HG03575 (cell line): ENCODE measurements around the gene CROCC.

Experiments used
- ATAC-seq: cut with Tn5 transposase; IDR thresholded peaks from one replicate; pipeline ENCODE4 v1.9.1; 2021; ENCODE audit not compliant: unreplicated experiment, insufficient number of reproducible peaks, low FRiP score; ENCODE audit errors: extremely low read depth

The CROCC gene

GRCh38 chr1:16978139-16978538, 56.4 kb downstream of the CROCC start:
- ATAC-seq, result no peak

GRCh38 chr1:16978567-16979474, 57.1 kb downstream of the CROCC start:
- ATAC-seq, result no peak

- no peak for ATAC-seq
Measured at GRCh38 chr1:16979475-16980327, 58.0 kb downstream of the CROCC start.

GRCh38 chr1:16980473-16981268, 58.9 kb downstream of the CROCC start, which contains the start of gene MFAP2:
Gene MFAP2 (minus strand): TSS chr1:16980620. CDS start chr1:16978273, 2,347 bp downstream.
- no peak for ATAC-seq

GRCh38 chr1:16981269-16981849, 59.6 kb downstream of the CROCC start:
- no peak for ATAC-seq

- ATAC-seq, result no peak
Measured at GRCh38 chr1:16982902-16983301, 61.2 kb downstream of the CROCC start.

- no peak for ATAC-seq
Measured at GRCh38 chr1:16983649-16984048, 61.9 kb downstream of the CROCC start.

- no peak for ATAC-seq
Measured at GRCh38 chr1:16984717-16985116, 63.0 kb downstream of the CROCC start.

- no peak for ATAC-seq
Measured at GRCh38 chr1:16986113-16986512, 64.4 kb downstream of the CROCC start.

- ATAC-seq, result no peak
Measured at GRCh38 chr1:16986560-16986959, 64.8 kb downstream of the CROCC start.

- ATAC-seq, result no peak
Measured at GRCh38 chr1:16986962-16987361, 65.2 kb downstream of the CROCC start.

- ATAC-seq, result no peak
Measured at GRCh38 chr1:16988210-16988609, 66.5 kb downstream of the CROCC start.

GRCh38 chr1:16989676-16990391, 68.1 kb downstream of the CROCC start:
- no peak for ATAC-seq

GRCh38 chr1:16991571-16991970, 69.8 kb downstream of the CROCC start:
- ATAC-seq, result no peak

- no peak for ATAC-seq
Measured at GRCh38 chr1:16992102-16992501, 70.4 kb downstream of the CROCC start.

- no peak for ATAC-seq
Measured at GRCh38 chr1:16992675-16993074, 70.9 kb downstream of the CROCC start.

- ATAC-seq, result no peak
Measured at GRCh38 chr1:16993521-16994038, 71.8 kb downstream of the CROCC start.

GRCh38 chr1:16996845-16997244, 75.1 kb downstream of the CROCC start:
- no peak for ATAC-seq
